BLaER1 treated with 17β-estradiol and CSF1 and Interleukin-3, amounts not matched to agents 10 nM and 100 nM (cell line): Measurements from ENCODE around the gene ATP13A1.

Experiments used
- H3K27ac ChIP-seq, 11 experiments: shearing (Covaris generic); formaldehyde crosslinking; 2 replicates each; pipeline ENCODE4 v1.8.1; 2022
- H3K27me3 ChIP-seq, 11 experiments: shearing (Covaris generic); formaldehyde crosslinking; 2 replicates each; pipeline ENCODE4 v1.8.1; 2022
- H3K36me3 ChIP-seq, 11 experiments: shearing (Covaris generic); formaldehyde crosslinking; 2 replicates each; pipeline ENCODE4 v1.8.1; 2022
- H3K4me1 ChIP-seq, 10 experiments: shearing (Covaris generic); formaldehyde crosslinking; 2 replicates each; pipeline ENCODE4 v1.8.1; 2022
- H3K4me2 ChIP-seq, 11 experiments: shearing (Covaris generic); formaldehyde crosslinking; 2 replicates each; pipeline ENCODE4 v1.8.1; 2022
- H3K4me3 ChIP-seq, 10 experiments: shearing (Covaris generic); formaldehyde crosslinking; 2 replicates each; pipeline ENCODE4 v1.8.1; 2022
- H3K9ac ChIP-seq, 11 experiments: shearing (Covaris generic); formaldehyde crosslinking; 2 replicates each; pipeline ENCODE4 v1.8.1; 2022
- H3K9me3 ChIP-seq, 11 experiments: shearing (Covaris generic); formaldehyde crosslinking; replicated peaks in 1 of 11; 2 replicates each; pipeline ENCODE4 v1.8.1; 2022
- H4K20me1 ChIP-seq, 11 experiments: shearing (Covaris generic); formaldehyde crosslinking; 2 replicates each; pipeline ENCODE4 v1.8.1; 2022
- Cebpa-rat ChIP-seq, 11 experiments: shearing (Covaris generic); IDR thresholded peaks; 2 replicates each; pipeline ENCODE4 v1.8.1; 2022

Gene ATP13A1

DNA sequence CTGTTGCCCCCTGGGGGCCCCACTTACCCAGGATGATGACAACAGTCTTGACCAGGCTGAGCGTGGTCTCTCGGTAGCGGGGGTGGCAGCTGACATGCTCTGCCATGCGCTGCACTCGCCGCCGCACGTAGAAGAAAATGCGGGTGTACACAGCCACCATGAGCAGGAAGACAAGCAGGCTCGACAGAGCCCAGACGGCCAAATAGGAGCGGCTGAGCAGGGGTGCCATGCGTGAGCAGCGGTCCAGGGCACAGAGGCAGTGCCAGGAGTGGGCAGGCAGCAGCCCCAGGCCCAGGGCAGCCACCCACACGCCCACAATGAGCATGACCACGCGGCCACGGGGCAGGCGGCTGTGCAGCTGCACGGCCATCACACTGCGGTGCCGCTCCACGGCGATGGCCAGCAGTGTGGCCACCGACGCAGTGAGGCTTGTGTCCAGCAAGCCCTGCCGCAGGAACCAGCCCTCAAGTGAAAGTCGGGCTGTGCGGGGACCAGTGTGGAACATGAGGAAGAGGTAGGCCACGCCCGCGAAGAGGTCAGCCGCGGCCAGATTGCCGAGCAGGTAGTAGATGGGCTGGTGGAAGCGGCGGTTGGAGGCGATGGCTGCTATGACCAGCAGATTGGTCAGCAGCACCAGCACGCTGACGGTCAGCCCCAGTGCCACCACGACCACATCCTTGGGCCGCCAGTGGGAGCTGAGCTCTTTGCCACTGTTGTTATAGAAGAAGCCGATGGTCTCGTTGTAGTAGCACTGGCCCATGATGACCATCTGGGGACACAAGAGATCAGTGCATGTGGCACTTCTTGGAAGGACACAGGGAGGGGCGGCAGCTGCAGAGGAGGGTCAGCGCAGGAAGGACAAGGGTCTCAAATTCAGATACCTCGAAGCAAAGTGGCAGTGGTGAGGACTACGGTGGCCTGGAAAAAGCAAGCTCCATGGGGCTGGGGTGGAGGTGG is 36.7 kb downstream of the ATP13A1 start:
- Histone ChIP-seq H3K9me3 (no peaks in the 10 kb centered on the region), H3K36me3 (peaks cover 21 to 53% (median 39%) of the 10 kb centered on the region in 11 experiments), H4K20me1 (peaks cover 3 to 42% (median 17%) of the 10 kb centered on the region in 11 experiments; a peak in 17 of 22 replicates), H3K27me3 (no peaks in the 10 kb centered on the region), H3K4me3 (peak overlapping the region in 9 of 10 experiments; percentile 58 to 86 (median 77); a peak in 16 of 20 replicates), H3K4me1 (peaks cover 15 to 50% (median 48%) of the 10 kb centered on the region in 10 experiments), H3K9ac (peak overlapping the region in 10 of 11 experiments; percentile 71 to 94 (median 84); a peak in 18 of 22 replicates), H3K27ac (peak overlapping the region in 8 of 11 experiments; percentile 77 to 87 (median 84); a peak in 13 of 22 replicates), H3K4me2 (peak overlapping the region; percentile 83 to 99 (median 97))
- no peak for TF ChIP-seq Cebpa-rat (IDR thresholded peaks at IDR 0.05)

DNA sequence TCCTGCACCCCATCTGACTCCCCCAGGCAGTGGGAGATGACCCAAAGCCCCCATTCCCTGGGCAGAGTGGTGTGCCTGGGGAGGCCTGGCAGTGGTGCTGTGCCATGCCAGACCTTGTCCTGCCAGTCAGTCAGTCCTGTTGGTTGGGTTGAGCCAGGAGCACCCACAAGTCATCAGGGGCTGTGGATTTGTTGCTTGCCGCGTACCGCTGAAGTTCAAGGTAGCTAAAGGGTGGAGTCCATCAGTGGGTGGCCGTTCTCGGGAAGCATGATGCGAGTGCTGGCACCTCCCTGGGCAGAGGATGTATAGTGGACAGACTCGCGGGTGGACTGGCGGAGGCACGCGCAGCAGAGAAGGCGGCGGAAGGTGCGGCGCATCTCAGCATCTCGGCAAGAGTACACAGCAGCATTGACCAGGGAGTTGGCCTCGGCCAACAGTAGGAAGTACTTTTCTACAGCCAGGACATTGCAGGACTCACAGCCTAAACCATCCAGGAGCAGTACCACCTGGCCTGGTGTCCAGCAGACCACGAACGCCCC is 39.4 kb downstream of the ATP13A1 start:
- H3K27ac ChIP-seq = peak overlapping the region in 1 of 11 experiments; percentile 6; a peak in 1 of 22 replicates
- no peak overlapping the region for H3K4me3 ChIP-seq
- peaks cover 19 to 57% (median 53%) of the 10 kb centered on the region in 10 experiments for H3K4me1 ChIP-seq
- peak overlapping the region in 6 of 11 experiments; percentile 49 to 98 (median 96); a peak in 11 of 22 replicates for H3K4me2 ChIP-seq
- H3K9me3 ChIP-seq = no peaks in the 10 kb centered on the region
- no peaks in the 10 kb centered on the region for H3K27me3 ChIP-seq
- no peak overlapping the region for H3K9ac ChIP-seq
- H4K20me1 ChIP-seq = peaks cover 0 to 15% (median 5%) of the 10 kb centered on the region in 11 experiments; a peak in 9 of 22 replicates
- H3K36me3 ChIP-seq = peaks cover 0 to 30% (median 15%) of the 10 kb centered on the region in 11 experiments; a peak in 15 of 22 replicates
- TF ChIP-seq Cebpa-rat (IDR thresholded peaks at IDR 0.05) = no peak

DNA sequence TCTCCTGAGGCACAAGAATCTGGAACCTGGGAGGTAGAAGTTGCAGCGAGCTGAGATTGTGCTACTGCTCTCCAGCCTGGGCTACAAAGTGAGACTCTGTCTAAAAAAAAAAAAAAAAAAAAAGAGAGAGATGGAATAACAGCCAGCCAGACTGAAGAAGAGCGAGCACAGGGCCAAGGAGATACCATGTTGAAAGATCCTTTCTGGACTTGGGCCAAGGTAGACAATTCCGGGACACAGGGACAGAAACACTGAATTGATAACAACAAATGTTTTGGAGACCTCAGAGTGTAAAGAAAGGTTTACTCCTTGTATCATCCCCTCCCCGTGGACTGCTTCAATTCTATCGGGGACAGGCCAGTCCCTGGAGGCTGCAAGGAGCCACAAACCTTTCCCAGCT is 40.1 kb downstream of the ATP13A1 start:
- Histone ChIP-seq H3K27me3 (no peaks in the 10 kb centered on the region), H3K4me3 (no peak overlapping the region), H4K20me1 (peaks cover 0 to 15% (median 3%) of the 10 kb centered on the region in 11 experiments; a peak in 5 of 22 replicates), H3K4me2 (0 out of 22 replicates have a peak overlapping the region, but pooled peaks of 1 of the 11 experiments have one; percentile 98), H3K9me3 (no peaks in the 10 kb centered on the region), H3K4me1 (peaks cover 18 to 54% (median 51%) of the 10 kb centered on the region in 10 experiments), H3K36me3 (peaks cover 0 to 30% (median 15%) of the 10 kb centered on the region in 11 experiments; a peak in 15 of 22 replicates), H3K27ac (0 out of 22 replicates have a peak overlapping the region, but pooled peaks of 1 of the 11 experiments have one; percentile 6), H3K9ac (no peak overlapping the region)
- no peak for TF ChIP-seq Cebpa-rat (IDR thresholded peaks at IDR 0.05)

DNA sequence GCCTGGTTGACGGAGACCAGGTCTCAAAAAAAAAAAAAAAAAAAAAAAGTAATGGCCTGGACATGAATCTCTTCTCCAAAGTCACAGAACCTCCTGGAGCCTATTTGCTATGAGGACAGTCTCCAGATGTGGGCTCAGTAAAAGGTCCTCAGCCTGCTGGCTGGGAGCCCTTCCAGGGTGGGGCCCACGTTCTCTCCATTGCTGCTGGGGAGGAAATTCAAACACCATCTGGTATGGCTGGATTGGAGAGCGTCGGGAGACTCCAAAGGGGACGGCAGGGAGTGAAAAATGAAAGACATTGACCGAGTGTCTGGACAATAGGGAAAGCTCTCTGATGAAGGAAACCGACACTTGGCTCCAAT is 43.6 kb downstream of the ATP13A1 start:
- H3K4me3 ChIP-seq = no peak overlapping the region
- no peaks in the 10 kb centered on the region for H3K27me3 ChIP-seq
- peaks cover 0 to 15% (median 0%) of the 10 kb centered on the region in 11 experiments; a peak in 3 of 22 replicates for H4K20me1 ChIP-seq
- H3K9me3 ChIP-seq = no peaks in the 10 kb centered on the region
- TF ChIP-seq Cebpa-rat (IDR thresholded peaks at IDR 0.05) = no peak
- peaks cover 0 to 27% (median 15%) of the 10 kb centered on the region in 11 experiments; a peak in 15 of 22 replicates for H3K36me3 ChIP-seq
- no peak overlapping the region for H3K9ac ChIP-seq
- peaks cover 15 to 37% (median 30%) of the 10 kb centered on the region in 10 experiments for H3K4me1 ChIP-seq
- H3K4me2 ChIP-seq = peak overlapping the region in 2 of 11 experiments; percentile 79 to 82; a peak in 2 of 22 replicates
- H3K27ac ChIP-seq = no peak overlapping the region

DNA sequence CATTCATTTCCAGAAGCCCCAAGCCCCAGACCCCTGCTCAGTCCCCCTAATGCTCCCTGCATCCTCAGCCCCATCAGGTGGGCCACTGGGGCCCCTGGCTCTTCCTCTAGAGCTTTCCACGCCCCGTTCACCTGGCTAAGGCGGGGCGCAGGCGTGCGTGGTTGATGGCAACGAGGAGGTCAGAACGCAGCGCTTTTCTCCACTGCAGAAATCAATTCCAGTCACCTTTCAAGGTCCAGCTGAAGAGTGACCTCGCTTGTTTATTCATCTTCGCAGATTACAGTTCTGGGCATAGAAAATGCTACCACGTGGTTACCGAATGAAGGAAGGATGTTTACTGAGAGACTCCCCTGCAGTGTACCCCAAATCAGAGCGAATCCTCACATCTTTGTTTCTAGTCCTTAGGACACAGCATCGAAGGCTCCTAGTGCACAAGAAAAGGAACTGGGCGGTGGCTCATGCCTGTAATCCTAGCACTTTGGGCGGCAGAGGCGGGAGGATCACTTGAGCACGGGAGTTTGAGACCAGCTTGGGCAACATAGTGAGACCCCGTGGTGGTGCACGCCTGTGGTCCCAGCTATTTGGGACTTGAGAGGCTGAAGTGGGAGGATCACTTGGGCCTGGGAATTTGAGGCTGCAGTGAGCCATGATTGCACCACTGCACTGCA is 44.2 kb downstream of the ATP13A1 start:
- no peak for TF ChIP-seq Cebpa-rat (IDR thresholded peaks at IDR 0.05)
- H3K27ac ChIP-seq = peak overlapping the region in 4 of 11 experiments; percentile 3 to 67 (median 33); a peak in 4 of 22 replicates
- peak overlapping the region; percentile 61 to 97 (median 84) for H3K4me2 ChIP-seq
- no peaks in the 10 kb centered on the region for H3K9me3 ChIP-seq
- H3K9ac ChIP-seq = peak overlapping the region in 7 of 11 experiments; percentile 24 to 59 (median 50); a peak in 7 of 22 replicates
- no peaks in the 10 kb centered on the region for H3K27me3 ChIP-seq
- peaks cover 15 to 32% (median 25%) of the 10 kb centered on the region in 10 experiments for H3K4me1 ChIP-seq
- peaks cover 0 to 23% (median 11%) of the 10 kb centered on the region in 11 experiments; a peak in 15 of 22 replicates for H3K36me3 ChIP-seq
- H3K4me3 ChIP-seq = peak overlapping the region in 6 of 10 experiments; percentile 25 to 67 (median 47); a peak in 7 of 20 replicates
- peaks cover 0 to 14% (median 0%) of the 10 kb centered on the region in 11 experiments; a peak in 3 of 22 replicates for H4K20me1 ChIP-seq

DNA sequence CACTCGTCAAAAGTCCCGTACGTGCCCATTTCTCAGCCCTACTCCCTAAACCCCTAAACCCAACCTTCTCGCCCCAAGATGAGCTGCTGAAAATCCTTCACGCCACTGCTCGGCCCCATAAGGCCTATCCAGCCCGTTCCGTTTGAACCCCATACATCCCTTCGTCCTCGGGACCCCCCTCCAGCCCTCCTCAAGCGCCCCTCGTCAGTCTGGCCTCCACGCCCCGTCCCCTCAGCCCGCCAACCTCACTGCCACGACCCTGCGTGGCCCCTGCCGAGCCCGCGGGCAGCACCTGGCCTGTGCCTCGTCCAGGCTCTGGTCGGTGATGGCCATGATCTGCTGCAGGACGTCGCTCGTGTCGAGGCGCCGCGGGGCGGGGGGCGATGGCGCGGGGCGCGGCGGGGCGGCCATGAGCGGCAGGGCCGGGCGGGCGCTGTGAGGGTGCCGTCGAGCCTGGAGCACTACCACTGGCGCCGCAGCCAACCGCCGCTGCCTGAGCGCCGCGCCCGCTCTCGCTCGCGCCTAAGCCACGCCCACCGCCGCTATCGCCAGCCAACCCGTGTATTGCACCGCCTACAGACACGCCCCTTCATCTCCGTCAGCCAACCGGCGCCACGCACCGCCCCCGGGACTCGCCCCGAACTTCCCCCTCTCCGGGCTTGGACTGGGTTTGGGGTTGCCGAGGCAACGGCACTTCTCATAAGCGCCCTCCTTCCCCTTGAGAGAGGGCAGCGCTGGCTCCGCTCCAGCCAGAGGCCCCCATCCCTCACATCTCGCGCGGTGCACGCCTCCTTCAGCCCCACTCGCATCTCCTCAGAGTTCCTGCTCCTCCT is 45.0 kb downstream of the ATP13A1 start, which contains the start of gene PBX4:
Gene PBX4, minus strand, starts transcription at position 469 of the 833 bp plus-strand sequence. Its CDS starts 58 bp downstream, at position 411.
- peak within 1 kb of the TSS in 8 of 11 experiments; percentile 39 to 73 (median 54); a peak in 13 of 22 replicates for H3K27ac ChIP-seq
- H3K9me3 ChIP-seq = no peaks in the 10 kb centered on the region
- H3K4me1 ChIP-seq = peaks cover 14 to 23% (median 18%) of the 10 kb centered on the region in 10 experiments
- H3K9ac ChIP-seq = peak within 1 kb of the TSS; percentile 50 to 74 (median 67); a peak in 20 of 22 replicates
- no peaks in the 10 kb centered on the region for H3K27me3 ChIP-seq
- TF ChIP-seq Cebpa-rat (IDR thresholded peaks at IDR 0.05) = no peak
- H4K20me1 ChIP-seq = peaks cover 0 to 8% (median 0%) of the 10 kb centered on the region in 11 experiments; a peak in 2 of 22 replicates
- peaks cover 0 to 14% (median 3%) of the 10 kb centered on the region in 11 experiments; a peak in 6 of 22 replicates for H3K36me3 ChIP-seq
- peak within 1 kb of the TSS; percentile 50 to 67 (median 54) for H3K4me3 ChIP-seq
- H3K4me2 ChIP-seq = peak within 1 kb of the TSS; percentile 61 to 97 (median 84)

DNA sequence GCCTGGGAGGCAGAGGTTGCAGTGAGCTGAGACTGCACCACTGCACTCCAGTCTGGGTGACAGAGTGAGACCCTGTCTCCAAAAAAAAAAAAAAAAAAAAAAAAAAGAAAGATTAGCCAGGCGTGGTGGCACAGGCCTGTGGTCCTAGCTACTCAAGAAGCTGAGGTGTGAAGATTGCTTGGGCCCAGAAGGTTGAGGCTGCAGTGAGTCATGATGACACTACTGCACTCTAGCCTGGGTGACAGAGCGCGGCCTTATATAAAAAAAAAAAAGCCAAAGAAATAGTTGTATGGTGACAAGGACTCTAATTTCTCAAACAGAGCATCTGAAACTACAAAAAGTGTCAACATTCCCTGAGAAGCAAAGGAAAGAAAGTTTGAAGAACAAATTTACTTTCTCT is 48.4 kb downstream of the ATP13A1 start:
- Histone ChIP-seq H3K4me3 (no peak overlapping the region), H3K27ac (no peak overlapping the region), H3K9ac (no peak overlapping the region), H4K20me1 (peaks cover 0 to 4% (median 0%) of the 10 kb centered on the region in 11 experiments; a peak in 1 of 22 replicates), H3K9me3 (no peaks in the 10 kb centered on the region), H3K4me1 (peaks cover 14 to 21% (median 18%) of the 10 kb centered on the region in 10 experiments), H3K27me3 (no peaks in the 10 kb centered on the region), H3K4me2 (no peak overlapping the region), H3K36me3 (no peaks in the 10 kb centered on the region)
- TF ChIP-seq Cebpa-rat (IDR thresholded peaks at IDR 0.05) = no peak
